Glomerular visceral epithelial cell (primary cell): ENCODE measurements around the gene RCE1.

ENCODE experiments used
- DNase-seq: peaks from one replicate; pipeline ENCODE4 v3.0.0-alpha.2; 2016; ENCODE audit errors: extremely low spot score

RCE1 gene

DNA sequence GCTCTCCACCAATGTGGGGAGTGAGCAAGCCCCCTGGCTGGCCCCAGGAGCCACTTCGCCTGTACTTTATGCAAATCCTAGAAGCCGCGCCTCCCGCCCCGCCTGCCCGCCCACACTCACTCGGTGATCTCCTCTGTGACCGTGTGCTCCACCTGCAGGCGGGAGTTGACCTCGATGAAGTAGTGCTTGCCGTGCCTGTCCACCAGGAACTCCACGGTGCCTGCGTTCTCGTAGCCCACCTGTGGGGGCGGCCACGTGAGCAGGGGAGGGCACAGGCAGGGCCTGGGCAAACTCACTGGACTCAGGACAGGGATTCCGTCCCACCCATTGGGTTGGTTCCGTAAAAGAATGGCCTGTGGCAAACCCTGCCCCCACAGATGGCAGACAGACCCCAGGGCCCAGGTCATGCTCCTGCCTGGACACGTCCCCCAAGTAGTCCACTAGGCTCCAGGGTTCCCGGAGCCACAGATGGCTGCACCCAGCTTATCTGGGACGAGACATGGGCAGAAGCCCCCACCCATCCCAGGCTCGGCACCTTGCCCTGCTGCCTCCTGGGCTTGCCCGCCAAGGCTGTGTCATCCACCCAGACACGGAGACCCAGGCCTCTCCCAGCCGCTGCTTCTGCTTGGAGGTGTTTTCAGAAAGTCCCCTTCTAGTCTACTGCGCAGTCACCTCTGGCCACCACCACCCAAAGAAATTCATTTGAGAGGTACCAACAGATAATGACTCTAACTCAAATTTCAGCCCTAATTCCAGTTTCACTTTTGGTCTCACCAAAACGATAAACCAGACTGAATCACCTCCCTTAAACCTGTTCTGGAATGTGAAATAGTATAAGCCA lies 25.7 kb downstream of the RCE1 start:
- DNase-seq, result peak; percentile 18

DNA sequence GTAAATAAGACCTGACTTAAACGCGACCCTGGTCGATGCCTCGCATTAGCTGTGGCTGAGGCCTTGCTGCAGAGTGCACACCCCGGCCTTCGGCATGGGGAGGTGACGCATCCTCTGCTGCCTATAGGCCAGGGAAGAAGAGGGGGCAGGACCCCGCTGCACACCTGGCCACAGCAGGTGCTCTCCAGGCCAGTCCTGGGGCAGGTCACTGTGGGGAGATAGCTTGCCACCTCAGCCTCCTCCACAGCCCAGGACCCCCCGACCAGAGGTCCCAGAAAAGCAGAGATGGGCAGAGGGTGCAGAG lies 26.3 kb downstream of the RCE1 start:
- no peak for DNase-seq

DNA sequence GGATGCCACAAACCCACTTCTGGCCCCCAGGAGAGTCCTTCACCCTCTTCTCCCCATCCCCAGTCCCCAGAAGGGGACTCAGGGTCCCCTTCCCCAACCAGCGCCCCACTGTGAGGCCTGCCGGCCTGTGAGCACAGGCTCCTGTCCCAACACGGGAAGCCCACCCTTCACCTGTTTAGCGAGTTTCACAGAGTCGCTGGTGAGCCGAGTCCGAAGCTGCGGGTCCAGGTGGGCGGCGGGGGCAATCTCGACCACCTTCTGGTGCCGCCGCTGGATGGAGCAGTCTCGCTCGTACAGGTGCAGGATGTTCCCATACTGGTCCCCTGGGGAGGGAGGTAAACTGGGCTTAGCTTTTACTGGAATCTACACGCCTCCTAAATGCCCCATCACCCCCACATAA lies 26.9 kb downstream of the RCE1 start:
- DNase-seq, result no peak

DNA sequence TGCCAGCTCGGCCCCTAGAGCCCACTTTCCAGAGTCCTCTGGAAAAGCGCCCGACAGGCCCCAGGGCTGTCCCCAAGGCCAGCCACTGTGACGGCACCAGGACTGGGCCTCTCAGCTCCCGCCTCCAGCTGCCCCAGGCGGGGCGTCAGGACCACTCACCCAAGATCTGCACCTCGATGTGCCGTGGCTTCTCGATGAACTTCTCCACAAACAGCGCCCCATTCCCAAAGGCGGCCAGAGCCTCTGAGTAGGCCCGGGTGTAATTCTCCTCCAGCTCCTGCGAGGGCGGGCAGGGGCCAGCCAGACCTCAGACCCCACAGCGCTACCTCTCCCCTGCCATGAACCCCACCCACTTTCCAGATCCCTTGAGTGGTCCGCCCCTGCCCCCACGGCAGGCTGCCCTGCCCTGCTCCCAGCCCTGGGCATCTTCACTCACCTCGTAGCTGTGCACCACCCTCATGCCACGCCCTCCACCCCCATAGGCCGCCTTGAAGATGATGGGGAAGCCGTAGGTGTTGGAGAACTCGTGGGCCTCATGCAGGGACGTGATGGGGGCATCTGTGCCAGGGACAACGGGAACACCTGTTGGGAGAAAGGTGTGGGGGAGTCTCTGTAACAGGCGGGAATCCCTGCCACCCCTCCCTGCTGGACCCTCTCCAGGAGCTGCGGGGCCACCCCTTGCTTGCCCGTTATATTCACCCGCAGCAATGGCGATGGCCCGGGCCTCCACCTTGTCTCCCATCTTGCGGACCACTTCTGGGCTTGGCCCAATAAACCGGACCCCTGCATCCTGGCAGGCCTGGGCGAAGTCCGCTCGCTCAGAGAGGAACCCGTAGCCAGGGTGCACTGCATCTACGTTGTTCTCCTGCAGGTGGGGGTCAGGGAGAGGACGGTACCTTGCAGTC lies 27.6 kb downstream of the RCE1 start:
- DNase-seq, result no peak

DNA sequence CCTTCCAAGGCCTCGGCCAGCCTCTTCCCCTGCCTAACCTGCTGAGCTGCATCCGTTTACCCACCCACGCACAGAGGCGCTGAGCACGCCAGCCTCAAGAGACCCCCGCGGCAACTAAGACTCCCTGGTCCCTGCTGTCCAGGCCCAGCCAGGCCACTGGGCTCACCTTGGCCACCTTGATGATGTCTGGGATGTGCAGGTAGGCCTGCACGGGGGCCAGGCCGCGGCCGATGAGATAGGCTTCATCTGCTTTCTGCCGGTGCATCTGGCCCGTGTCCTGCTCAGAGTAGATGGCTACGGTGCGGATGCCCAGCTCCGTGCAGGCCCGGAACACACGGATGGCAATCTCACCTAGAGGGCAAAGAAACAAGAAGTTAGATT lies 28.3 kb downstream of the RCE1 start:
- no peak for DNase-seq

DNA sequence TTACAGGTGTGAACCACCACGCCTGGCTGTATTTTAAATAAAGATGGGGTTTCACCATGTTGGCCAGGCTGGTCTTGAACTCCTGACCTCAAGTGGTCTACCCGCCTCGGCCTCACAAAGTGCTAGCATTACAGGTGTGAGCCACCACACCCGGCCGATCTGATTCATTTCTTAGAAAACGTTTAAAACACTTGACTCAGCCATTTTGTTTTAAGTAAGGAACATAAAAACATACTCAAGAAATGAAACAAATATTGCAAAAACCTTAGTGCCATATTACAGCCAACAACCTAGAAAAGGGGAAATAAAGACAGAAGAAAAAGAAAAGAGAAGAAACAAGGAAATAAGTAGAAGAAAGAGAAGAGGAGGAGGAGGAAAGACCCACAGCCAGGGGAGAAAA lies 31.0 kb downstream of the RCE1 start:
- no peak for DNase-seq

DNA sequence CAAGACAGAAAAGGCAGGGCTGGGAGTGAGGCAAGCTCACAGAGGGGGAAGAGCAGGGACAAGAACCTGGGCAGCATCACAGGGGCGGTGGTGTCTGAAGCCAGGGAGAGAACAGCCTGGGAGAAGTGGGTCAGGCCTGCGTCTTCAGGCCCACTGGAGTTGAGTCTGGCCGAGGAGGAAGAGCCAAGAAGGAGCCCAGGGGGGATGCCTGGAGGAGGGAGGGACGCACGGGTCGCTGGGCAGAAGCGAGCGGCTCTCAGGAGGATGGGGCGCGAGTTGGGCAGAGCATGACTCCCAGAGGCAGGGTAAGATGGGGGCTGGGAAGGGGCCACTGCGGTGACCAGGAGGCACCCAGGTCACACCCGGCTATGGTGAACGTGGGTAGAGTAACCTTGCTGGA lies 32.1 kb downstream of the RCE1 start:
- DNase-seq, result no peak

DNA sequence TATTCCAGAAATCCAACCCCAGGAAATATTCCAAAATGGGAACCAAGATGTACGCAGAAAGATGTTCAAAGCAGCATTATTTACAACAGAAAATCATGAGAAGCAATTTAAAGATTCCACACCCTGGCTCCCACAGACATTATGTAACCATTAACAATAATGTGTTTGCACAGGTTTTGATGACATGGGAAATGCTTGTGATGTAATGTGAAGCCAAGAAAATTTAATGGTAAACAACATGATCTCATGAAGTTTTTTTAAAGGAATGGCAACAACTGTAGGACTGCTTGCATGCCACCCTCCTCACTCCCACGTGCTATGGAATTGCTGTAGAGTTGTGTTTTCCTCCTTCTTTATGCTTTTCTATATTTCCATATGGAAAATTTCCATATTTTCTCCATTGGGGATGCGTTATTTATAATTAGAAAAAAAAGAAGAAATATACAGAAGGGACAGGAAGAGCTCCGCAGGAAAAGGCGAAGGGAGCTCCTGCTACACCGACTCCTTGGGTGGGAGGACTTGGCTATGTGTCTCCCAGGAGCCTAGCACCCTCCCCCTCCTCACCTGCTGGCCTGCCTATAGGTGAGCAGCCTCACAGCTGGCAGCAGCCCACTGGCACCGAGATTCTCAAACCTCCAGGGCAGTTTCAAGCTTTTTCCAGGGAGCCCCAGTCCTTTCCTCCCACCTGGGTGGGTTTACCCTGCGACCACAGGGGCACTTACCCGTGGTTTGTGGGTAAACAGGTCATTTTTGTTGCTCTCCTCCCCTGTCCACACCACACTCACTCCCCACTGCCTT lies 34.5 kb downstream of the RCE1 start:
- DNase-seq, result no peak

DNA sequence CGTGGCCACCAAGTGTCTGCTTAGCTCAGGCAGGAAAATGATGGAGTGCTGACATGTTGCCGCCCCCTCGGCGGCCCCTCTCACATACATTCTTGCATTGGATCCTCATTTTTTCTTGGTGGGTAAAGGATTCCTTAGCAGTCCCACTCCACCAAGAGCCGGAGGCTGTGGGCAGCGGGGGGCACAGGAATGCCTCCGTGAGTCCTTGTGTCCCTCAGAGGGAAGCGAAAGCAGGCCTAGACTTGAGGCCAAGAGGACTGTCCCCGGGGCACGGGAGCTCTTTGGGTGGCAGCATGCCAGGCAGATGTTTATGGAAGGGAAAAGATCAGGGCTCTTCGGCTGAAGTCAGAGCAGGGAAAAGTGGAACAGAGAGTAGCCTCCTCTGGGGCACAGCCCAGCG lies 35.2 kb downstream of the RCE1 start:
- DNase-seq, result no peak

DNA sequence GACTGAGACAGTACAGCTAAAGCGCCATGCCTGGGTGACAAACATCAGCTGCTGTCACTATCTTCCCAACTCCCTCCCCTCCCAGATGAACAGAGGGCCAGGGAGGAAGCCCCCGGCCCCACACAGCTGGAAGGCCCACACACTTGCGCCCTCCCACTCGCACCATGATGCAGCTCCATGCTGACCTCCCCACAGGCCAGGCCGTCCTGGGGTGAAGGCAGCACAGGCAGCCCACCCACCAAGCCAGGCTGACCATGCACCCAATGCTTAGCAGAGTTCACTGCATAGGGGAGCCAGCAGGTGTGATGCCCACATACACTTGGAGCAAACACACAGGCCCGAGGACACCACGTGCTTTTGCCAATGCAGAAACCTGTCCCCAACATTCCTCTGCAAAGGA lies 35.8 kb downstream of the RCE1 start:
- DNase-seq, result no peak

DNA sequence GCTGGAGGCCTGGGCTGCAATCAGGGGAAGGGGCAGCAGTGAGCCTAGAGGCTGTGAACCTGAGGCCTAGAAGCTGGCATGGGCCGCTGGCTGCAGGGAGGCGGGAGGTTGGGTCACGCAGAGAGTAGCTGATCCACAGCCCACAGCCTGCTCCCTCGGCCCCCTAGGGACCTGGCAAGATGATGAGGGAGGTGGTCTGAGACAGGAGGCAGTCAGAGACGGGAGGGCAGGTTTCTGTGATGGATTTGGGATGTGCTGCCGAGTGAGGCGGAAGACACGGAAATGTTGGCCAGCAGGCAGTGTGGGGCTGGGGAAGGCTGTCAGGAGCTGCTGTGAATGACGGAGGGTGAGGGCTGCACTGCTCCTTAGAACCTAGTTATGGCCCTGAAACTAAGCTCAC lies 36.3 kb downstream of the RCE1 start:
- no peak for DNase-seq

DNA sequence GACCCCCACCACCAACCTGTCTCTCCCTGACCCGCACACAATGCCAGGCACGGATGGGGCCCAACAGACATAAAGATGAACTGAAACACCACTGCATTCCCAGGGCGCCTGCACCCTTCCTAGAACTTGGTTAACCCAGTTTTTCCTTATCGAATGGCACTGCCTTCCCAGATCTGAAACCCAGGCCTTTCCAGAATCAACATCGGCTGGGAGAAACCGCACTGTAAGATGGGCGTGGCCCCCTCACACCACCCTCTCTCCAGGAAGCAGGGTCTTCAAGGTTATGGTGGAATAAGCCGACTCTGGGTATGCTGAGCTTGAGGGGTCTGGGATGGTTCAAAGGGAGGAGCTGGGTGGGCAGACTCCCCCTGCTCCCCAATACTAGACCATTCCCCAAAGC lies 36.8 kb downstream of the RCE1 start:
- DNase-seq, result no peak

DNA sequence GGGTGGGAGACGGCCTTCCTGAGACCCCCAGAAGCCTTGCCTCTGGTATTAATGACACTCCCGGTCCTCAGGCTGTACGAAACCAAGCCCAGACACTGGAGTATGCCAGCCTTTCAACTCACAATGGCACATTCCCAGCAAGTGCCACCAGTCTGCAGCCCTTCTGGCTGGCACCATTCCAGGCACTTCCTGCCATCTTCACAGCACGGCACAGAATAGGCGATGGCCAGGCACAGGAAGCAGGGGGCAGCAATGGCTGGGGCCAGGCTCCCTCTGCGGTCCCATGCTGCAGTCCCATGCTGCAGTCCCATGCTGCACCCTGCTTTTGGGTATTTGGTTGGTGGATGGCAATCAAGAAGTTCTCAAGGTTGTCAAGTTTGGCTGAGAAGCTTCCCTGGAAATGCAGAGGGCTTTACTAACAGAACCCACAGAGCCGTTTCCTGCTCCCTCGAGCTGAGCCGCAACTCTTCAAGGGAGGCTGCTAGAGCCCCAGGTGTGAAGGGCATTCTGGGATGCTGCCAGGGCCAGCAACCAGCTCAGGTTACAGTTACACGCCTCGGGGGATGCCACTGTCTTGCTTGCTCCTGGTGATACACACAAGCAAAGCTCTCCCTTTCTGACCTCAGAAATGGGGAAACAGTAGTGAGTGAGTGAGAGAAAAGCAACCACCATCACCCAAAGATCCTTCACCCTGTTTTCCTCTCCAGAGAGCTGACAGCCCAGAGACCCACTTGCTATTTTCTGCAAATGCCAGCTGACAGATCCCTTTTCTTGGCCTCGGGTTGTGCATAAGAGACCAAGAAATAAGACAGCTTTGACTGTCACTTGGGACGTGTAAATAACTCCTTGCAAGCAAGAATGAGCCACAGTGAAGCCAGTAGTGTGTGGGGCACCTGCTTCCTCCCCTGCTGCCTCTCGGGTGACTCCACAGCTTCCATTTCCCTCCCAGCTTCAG lies 37.5 kb downstream of the RCE1 start:
- DNase-seq, result peak; percentile 75

DNA sequence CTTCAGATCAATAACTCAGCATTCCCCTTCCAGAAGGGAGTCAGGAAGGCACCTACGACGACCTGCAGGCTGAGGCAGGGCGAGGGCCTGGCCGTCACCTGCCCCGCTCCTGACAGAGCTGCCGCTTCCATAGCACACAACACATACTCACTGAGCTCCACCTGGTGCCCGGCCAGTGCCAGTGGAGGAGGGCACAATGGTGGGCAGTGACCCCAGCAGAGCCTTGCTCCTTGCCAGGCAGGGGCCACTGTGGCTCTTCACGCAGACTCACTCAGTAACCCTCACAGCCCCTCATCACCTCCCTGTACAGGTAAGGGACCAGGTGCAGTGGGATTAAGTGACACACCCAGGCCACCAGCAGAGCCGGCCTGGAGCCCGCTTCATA lies 38.2 kb downstream of the RCE1 start:
- DNase-seq, result no peak

DNA sequence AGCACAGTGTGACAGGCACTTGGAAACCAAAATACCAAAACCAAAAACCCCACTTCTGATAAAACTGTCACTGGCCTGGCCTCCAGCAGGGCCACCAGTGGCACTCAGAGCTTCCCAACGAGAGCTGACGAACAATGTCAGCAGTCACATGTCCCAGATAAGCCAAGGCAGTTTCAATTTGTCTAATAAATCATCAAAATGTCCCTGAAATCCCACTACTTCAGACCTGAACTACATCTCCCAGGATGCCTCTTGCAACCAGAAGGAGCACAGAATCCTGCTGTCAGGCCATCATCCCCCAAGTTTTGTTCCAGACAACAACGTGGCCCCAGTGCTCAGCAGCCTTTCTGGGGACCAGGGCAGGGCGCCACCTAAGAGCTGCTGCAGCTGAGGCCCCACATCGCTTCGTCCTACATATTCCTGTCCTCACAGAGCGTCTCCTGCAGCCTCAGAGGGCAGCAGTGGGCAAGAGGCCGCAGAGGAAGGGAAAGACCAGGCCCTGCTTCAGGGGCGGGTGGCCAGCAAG lies 38.7 kb downstream of the RCE1 start:
- DNase-seq, result no peak

DNA sequence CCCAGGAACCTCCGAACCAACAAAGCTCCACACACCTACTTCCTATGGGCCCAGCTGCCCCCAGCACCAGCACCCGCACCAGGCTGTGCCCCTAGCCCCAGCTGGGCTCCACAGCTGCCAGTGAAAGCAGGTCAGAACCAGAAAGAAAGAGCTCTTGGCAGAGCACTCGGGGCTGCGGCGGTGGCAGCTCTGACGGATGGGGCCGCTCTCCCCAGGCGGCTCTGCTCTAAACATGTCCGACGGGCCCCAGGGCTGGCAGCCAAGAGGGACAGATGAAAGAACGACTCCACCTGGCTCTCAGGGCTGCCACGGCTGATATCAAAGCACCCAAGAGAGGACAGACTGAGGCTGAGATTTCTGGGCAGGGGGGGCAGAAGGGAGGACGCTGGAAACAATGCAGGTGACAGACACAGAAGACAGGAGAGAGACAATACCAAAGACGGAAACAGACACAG lies 39.3 kb downstream of the RCE1 start:
- no peak for DNase-seq

DNA sequence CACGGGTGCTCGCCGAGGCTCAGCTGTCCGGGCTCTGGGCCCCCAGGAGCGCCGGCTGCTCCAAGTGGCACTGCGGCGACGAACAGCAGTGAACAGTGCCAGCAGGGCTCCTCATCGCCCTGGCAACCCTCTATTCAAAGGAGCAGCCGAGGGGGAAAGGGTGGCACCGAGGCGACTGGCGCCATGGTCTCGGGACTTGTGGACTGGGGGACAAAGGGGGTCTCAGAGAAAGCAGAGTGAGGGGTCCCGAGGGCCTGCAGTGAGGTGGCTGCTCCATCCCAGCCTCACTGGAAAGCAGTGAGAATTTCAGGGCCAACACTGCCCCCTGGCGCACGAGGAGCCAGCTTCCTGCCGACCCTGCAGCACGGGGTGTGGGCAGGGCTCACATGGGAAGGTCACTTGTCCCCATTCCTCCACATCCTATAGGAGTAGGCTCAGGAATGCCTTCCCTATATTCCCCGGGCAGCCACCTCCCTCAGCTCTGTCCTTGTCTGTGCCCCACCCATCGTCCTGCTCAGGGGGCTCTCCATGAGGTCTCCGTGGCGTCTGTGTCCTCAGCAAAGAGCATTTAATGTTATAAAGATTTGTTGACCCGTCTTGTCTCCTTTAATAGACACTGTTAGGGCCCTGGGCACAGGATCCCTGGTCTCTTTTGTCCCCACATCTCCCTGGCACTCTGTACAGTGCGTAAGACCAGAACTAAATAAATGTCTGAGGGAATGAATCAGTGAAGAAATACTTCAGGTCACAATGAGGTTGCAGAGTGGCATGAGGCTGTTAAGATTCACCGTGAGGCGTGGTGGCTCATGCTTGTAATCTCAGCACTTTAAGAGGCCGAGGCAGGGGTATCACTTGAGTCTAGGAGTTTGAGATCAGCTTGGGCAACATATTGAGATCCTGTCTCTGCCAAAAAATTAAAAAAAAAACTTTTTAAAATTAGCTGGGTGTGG lies 40.0 kb downstream of the RCE1 start:
- DNase-seq, result peak; percentile 39

DNA sequence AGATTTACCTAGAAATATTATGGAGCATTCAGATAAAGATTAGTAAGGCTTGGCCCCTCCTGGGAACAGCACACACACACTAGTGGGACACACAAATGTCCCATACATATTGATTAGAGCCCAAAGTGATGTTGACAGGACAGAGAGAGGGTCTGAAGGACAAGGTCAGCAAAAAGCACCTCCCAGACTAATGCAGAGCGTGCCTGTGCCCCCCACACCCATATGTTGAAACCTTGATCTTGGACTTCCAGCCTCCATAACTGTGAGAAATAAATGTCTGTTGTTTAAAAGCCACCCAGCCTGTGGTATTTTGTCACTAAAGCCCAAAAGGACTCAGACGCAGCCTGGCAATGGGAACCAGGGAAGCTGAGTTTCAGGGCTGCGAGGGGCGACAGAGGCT lies 41.2 kb downstream of the RCE1 start:
- DNase-seq, result no peak

DNA sequence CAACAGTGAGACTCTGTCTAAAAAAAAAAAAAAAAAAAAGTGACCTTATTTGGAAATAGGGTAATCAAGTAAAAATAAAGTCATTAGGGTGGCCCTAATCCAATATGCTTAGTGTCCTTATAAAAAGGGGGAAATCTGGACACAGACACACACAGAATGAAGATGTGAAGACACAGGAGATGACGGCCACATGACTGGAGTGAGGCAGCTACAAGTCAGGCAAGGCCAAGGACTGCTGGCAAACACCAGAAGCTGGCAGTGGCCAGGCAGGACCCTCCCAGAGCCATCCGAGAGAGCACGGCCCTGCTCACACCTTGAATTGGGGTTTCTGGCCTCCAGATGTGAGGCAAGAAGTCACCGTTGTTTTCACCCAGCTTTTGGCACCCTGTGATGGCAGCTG lies 42.2 kb downstream of the RCE1 start:
- no peak for DNase-seq

DNA sequence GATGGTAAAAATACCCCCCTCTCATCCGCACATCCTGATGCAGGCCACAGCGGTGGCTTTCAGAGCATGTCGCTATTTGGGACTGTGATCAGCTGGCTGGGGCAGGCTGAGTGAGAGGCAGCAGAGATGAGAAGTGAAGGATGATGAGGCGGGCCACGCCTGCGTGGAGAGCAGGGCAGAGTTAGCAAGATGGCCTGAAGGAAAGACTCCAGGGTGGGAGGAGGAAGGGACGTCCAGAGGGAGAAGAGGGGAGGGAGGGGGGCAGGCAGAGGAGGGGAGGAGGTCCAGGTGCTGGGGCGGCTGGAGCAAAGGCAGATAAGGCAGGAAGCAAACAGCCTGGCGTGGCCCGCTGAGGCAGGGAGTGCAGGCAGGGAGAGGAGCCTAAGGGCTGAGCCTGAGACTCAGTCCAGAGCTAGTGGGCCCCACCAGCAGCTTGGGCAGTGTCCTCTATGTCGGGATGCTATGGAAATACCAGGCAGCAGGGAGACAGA lies 42.8 kb downstream of the RCE1 start:
- DNase-seq, result no peak
